GM18951 (cell line): ENCODE measurements around the gene SLC2A13.
"Not testable (repeated sequence)": the region's sequence is repeated elsewhere in the genome, so short reads cannot be mapped to it uniquely, and the experiment has no call there.

Source experiments
- POLR2A ChIP-seq: IDR thresholded peaks from 4 replicates; pipeline ENCODE4 v1.6.1; 2011; ENCODE audit warnings: mild to moderate bottlenecking; ENCODE audit not compliant: insufficient read length, insufficient read depth; ENCODE audit errors: extremely low read depth
- in situ Hi-C: fragments of 300-500 bp; cut with MboI; formaldehyde crosslinking; loops from one replicate; pipeline ENCODE4 v1.12.0; 2022; ENCODE audit warnings: low sequenced_read_pairs, mixed read lengths, inconsistent platforms; ENCODE audit not compliant: unreplicated experiment

The SLC2A13 gene

GRCh38 chr12:39853003-39853402, 252.9 kb downstream of the SLC2A13 start:
- TF ChIP-seq POLR2A, result no peak
- in situ Hi-C loops, result no loop called here

GRCh38 chr12:39852346-39852745, 253.5 kb downstream of the SLC2A13 start:
- no peak for TF ChIP-seq POLR2A

GRCh38 chr12:39848218-39848617, 257.7 kb downstream of the SLC2A13 start:
- in situ Hi-C loops, result not testable (repeated sequence)

More at GRCh38 chr12:39852346-39852745, 253.5 kb downstream of the SLC2A13 start:
- in situ Hi-C loops, result no loop called here

- in situ Hi-C loops, result no loop called here
Measured at GRCh38 chr12:39846971-39847650, 258.8 kb downstream of the SLC2A13 start.

GRCh38 chr12:39846304-39846703, 259.6 kb downstream of the SLC2A13 start:
- no peak for TF ChIP-seq POLR2A
- in situ Hi-C loops, result no loop called here

More at GRCh38 chr12:39846971-39847650, 258.8 kb downstream of the SLC2A13 start:
- TF ChIP-seq POLR2A, result no peak

- in situ Hi-C loops, result no loop called here
- no peak for TF ChIP-seq POLR2A
Measured at GRCh38 chr12:39840422-39840821, 265.5 kb downstream of the SLC2A13 start.

GRCh38 chr12:39839072-39839471, 266.8 kb downstream of the SLC2A13 start:
- in situ Hi-C loops, result no loop called here
- TF ChIP-seq POLR2A, result no peak

GRCh38 chr12:39835517-39836489, 270.1 kb downstream of the SLC2A13 start:
- TF ChIP-seq POLR2A, result no peak
- in situ Hi-C loops, result no loop called here

GRCh38 chr12:39831587-39832315, 274.1 kb downstream of the SLC2A13 start:
- TF ChIP-seq POLR2A, result no peak
- in situ Hi-C loops, result no loop called here

GRCh38 chr12:39830852-39831520, 274.9 kb downstream of the SLC2A13 start:
- TF ChIP-seq POLR2A, result no peak
- in situ Hi-C loops, result no loop called here

- in situ Hi-C loops, result no loop called here
- no peak for TF ChIP-seq POLR2A
Measured at GRCh38 chr12:39830171-39830570, 275.7 kb downstream of the SLC2A13 start.

- no peak for TF ChIP-seq POLR2A
- in situ Hi-C loops, result no loop called here
Measured at GRCh38 chr12:39824505-39825212, 281.2 kb downstream of the SLC2A13 start.

- in situ Hi-C loops, result no loop called here
- no peak for TF ChIP-seq POLR2A
Measured at GRCh38 chr12:39816671-39817185, 289.2 kb downstream of the SLC2A13 start.
